ENCODE data around the gene RETREG1.
"Not testable (repeated sequence)": the region's sequence is repeated elsewhere in the genome, so short reads cannot be mapped to it uniquely, and the experiment has no call there.

The RETREG1 gene

GRCh38 chr5:16550316-16550952, 66.4 kb downstream of the RETREG1 start:
- DNase-seq = peak; percentile 23

- no peak for DNase-seq
Measured at GRCh38 chr5:16549491-16550206, 67.1 kb downstream of the RETREG1 start.

DNA sequence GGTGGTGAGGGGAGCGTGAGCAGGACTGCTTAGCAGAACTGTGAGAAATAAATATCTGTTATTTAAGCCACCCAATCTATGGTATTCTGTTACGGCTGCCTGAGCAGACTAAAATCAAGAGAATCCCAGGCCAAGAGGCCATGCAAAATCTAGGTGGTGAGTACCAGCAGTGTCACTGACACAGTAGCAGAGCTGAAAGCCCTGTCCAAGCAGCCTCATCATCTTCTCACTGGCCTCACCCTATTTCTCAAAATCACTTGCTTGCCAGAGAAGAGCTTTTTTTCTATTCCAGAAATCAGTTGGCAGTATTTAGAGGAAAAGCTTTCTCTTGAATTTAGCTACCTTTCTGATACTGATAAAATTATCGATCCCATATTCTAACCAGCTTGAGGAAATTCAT, 68.0 kb downstream of the RETREG1 start:
- no peak for DNase-seq

DNA sequence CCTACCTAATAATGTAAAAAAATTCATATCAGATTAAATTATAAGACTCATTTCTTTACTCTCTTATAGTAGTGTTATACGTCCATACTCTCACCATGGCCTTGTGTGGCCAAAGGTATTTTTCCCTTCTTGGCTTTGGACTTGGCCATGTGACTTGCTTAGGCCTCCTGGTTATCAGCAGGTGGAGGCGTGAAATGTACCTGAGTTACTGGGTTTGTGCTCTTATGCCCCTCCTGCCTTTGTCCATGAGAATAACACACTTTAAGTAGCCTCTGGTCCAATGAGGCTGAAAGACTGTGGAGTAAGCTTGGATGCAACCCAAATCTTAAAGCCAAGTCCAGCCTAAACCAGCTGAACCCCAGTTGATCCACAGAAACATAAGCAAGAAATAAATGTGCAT, 68.7 kb downstream of the RETREG1 start:
- no peak for DNase-seq

- DNase-seq = no peak
Measured at GRCh38 chr5:16547200-16547842, 69.5 kb downstream of the RETREG1 start.

DNA sequence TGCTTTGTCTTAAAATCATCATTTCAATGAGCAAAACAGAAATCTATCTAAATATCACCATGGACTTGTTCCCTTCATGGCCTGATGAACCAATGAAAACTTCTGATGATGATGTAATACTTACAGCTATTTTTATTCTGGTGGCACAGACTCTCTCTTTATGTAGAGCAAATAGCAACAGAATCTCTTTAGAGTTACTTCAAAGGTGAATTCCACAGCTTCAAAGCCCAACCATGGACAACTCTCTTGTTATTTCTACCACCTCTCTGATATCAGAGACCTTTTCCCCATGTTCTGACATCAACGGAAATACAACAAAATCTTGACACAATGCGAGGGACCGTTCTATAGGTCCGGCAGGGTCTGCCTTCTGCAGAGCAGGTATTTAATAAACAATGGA, 70.1 kb downstream of the RETREG1 start:
- peak; percentile 56 for DNase-seq

DNA sequence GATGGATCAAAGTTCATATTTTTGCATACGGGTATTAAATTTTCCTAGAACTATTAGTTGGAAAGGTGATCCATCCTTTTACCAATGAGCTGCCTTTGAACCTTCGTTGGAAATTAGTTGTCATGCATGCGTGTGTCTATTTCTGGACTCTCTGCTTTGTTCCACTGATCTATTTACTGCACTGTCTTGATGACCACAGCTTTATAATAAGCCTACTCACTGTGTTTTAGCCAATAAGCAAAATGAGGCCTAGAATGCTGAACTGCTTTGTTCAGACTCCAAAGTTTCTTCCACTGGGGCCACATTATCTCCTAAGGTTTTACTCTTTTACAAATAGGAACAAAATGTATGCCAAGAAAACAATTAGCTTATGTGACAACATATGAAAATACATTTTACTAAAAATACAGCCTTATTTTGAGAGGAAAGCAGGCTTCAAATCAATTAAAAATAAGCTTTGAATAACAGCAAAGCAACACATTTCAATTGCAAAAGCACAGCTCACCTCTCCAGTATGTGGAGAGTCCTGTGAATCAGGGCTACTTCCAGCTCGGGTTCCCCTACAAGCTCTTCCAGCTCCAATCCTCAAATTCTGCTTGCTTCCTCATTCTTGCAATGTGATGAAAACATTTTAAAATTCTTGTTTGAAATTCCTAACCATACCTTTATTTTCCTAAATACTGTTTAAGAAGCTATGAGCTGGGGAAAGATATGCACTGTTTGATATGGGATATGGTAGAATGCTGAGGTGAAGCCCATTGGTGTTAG, 72.0 kb downstream of the RETREG1 start:
- DNase-seq = peak; percentile 43

GRCh38 chr5:16543206-16543605, 73.6 kb downstream of the RETREG1 start:
- DNase-seq = not testable (repeated sequence)

- DNase-seq = no peak
Measured at GRCh38 chr5:16542236-16542635, 74.6 kb downstream of the RETREG1 start.

- DNase-seq = not testable (repeated sequence)
Measured at GRCh38 chr5:16541592-16541991, 75.2 kb downstream of the RETREG1 start.

- peak; percentile 88 for DNase-seq
Measured at GRCh38 chr5:16540421-16540820, 76.4 kb downstream of the RETREG1 start.

DNA sequence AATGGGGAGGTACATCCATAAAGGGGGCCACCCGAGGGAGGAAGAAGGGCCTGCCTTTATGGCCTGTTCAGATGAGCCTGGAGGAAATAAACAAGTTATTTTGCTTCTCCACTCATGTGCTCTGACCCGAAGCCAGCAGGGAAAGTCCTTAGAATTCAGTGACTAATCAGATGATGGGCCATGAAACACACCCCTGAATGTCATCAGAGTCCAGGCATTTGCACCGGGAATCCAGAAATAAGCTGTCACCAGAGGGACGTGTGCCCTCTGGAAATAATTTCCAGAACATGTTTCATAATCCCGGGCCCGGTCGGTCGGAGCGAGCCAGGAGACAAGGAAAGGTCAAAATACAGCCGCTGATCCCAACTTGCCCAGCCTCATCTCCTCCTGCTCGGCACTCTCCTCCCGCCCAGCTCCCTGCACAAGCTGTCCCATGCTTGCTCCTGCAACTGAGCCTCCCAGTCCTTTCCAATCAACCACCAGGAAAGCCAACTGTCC, 77.6 kb downstream of the RETREG1 start:
- DNase-seq = peak; percentile 96

- no peak for DNase-seq
Measured at GRCh38 chr5:16538006-16538405, 78.8 kb downstream of the RETREG1 start.

DNA sequence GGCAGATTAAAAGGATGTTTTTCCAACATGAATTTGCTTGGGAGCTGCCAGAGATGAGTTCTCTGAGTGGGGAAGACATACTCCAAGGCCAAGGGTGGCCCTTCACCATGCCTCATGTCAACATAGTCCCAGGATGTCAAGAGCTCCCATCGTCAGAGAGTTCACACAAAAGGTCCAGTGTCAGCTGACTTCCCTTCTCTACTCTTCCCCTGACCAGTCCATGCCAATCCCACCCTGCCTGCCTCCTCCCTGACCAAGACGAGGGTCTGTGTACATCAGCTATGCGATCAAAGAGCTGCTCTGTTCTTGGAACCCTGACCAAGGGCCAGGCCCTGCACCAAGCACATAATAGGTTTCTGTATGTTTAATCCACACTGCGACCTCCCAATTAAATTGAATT, 80.0 kb downstream of the RETREG1 start:
- no peak for DNase-seq

- peak; percentile 79 for DNase-seq
Measured at GRCh38 chr5:16536246-16536645, 80.6 kb downstream of the RETREG1 start.

DNA sequence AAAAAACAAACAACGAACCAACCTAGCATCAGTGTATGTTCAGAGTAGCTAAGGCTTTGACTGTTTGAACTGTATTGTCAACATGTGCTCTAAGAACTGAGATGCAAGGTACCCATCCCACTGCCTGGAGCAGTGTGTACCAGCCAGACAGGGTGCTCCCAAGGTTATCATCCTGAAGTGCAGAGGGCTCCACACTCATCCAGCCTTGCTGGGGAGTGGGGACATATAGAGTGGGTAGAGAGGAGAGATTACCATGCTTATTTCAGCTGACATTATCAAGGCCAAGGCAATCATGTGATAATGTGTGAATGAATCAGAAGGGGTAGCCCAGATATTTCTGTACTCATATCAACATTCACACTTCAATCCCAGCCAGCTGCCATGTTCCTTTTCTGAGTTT, 82.5 kb downstream of the RETREG1 start:
- DNase-seq = no peak

DNA sequence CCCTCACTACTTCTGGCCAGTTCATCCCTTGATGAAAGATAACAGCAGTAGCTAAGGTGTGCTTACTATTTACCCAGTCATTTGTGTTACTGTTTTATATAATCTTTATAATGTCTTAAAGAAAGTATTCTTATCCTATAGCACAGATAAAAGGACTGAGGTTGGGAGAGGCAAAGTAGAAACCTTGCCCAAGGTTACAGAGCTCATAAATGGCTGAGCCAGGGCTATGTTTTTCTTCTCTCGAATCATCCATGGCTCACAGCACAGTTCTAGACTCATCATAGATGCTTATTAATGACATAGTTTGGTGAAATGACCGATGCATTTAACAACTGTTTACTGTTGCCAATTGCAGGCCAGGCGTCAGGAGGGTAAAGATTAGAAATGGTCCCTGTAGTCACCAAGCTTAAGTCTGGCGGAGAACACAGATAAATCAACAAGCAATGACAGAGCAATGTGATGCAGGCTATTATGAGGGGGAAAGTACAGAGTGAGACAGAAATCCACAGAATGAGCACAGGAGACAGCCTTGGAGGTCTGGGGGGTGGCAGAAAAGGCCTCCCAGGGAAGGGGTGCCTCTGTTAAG, 85.6 kb downstream of the RETREG1 start:
- DNase-seq = no peak

DNA sequence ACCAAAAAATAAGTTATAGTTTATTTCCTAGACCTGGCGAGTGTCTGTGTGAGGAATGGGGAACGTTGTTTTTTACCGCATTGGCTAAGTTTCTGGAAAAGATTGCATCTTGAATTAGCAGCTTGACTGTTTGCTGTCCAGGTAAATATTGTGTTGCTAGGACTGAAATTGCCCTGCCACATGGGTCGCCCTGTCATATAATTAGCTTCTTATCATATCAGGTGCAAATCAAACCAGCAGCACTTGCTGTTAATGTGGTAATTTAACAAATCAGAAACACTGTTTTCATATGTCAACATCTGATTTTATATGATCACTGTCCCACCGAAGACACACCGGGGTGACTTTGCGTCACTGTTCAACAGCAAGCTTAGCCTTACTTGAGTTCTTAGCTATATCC, 87.5 kb downstream of the RETREG1 start:
- no peak for DNase-seq

DNA sequence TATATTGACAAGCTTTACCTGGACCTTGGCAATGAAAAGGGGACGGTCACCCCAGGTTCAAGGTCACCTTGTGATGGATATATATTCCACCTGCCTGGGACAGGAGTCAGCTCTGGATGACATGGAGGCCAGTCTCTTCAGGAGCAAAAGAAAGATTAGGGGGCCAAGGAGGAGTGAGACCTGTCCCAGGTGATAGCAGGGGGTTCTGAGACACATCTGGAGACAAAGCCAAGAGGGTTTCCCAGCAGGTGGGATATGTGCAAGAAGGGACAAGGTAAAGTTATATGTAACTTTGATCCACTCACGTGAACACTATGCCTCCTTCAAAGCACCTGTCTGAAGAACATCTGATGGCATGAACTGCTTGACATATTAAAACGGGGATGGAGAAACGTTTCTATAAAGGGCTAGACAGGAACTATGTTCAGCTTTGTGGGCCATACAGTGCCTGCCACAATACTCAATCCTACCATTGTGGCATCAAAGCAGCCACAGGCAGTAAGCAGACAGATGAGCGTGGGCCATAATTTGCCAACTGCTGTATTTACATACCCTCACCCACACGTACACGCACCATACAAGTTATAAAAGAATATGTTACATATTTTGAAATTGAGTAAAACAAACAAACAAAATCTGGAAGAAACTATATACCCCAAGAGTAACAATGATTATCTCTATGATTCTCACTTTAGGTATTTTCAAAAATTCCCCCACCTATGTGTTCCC, 88.3 kb downstream of the RETREG1 start:
- DNase-seq = no peak

DNA sequence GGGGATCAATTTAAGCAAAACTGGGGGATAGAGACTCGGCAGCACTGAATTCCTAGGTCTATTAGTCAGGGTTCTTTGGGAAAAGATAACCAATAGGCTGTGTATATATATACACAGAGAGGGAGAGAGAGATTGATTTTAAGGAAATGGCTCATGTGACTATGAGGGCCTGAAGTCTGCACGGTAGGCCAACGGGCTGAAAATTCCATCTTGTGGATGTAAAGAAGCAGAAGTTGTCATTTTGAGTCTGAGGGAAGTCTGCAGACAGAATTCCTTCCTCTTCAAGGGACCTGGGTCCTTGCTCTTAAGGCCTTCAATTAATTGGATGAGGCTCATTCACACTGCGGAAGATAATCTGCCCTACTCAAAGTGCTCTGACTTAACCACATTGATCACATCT, 91.1 kb downstream of the RETREG1 start:
- no peak for DNase-seq

- DNase-seq = no peak
Measured at GRCh38 chr5:16524286-16524685, 92.5 kb downstream of the RETREG1 start.

Data from kidney glomerular epithelial cell (primary cell).